ENCODE results near the gene RPN2.

The RPN2 gene

DNA sequence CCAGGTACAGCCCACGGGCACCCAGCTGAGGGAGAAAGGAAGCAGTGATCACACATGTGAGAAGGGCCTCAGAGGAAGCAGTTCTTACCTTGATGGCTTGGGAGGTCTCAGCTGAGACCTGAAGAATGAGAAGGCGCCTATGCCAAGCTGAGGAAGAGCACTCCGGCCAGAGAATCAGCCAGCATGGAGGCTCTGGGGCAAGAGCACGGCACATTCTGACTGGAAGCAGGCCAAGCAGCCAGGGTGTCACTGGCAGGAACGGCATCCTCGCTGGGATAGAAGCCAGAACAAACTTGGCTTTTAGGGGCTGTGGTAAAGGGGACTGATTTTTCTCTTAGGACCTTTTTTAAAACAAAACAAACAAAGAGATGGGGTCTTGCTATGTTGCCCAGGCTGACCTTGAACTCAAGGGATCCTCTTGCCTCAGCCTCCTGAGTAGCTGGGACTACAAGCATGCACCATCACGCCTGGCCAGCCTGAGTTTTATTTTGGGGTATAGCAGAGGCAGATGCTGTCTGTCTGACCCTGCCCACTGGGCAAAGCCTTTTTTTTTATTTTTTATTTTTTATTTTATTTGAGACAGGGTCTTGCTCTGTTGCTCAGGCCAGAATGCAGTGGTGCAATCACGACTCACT is 64.9 kb downstream of the RPN2 start:
- DNase-seq: no peak

DNA sequence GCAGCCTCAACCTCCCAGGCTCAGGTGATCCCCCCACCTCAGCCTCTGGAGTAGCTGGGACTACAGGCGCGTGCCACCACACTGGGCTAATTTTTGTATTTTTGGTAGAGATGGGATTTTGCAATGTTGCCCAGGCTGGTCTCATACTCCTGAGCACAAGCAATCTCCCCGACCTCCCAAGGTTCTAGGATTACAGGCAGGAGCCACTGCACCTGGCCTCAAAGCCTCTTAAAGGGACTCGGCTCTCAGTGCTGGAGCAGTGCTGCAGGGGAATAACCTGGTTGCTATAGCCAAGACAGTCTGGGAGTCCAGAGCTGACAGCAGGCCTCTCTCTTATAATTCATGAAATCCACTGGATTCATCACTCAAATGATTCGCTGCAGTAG is 65.4 kb downstream of the RPN2 start:
- DNase-seq: no peak

DNA sequence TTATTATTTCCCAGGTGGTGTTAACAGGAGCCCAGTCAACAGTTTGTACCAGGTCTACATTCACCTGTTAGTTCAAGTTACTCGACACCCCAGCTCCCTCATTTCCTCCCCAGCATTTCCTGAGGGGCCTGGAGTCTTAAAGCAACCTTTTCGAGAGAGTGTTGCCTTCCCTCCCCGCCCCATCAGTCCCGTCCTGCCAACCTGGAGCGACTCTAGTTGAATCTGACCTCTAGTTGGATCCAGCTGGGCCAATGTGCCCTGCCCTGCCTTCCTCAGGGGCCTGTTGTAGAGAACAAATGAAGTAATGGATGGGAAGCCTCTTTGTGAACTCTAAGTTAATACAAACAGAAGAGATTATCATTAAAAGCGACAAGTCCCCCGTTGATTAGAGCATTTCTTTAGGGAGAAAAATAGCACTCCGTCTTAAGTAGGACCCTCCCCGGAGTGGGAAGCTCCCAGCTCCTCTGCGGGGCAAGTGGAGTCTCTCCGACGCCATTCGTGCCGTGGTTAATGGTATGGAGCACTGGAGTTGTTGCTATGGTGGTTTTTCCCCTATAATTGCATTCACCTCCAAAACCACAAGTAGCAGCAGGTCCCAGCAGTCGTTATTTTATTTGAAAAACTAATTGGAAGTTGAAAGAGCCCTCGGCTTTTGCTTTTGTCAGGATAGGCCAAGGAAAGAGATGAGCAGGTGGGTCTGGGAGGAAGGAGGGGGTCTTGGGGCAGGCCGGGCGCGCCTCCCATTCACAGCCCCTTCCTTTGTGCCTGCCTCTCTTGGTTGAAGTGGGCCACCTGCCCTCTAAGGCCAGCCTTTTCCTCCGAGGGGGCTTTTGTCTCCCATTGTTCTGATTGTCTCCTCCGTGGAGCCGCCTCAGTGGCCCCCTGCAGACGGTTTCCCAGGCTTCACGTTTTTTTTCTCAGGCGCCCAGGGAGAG is 66.4 kb downstream of the RPN2 start:
- no peak for DNase-seq

DNA sequence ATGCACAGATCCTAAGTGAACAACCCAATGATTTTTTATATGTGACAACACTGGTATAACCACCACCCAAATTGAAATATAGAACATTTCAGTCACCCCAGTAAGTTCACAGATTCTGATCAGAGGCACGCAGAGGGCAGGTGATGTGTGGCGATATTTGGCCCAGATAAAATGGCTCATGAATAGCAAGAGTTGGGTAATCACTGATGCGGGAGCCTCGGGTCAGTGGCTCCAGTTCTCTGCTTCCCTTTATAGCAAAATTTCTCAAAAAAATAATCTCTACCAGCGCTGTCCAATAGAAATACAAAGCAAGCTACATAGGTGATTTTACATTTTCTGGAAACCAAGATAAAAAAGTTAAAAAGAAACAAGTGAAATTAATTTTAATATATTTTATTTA is 67.6 kb downstream of the RPN2 start:
- no peak for DNase-seq

DNA sequence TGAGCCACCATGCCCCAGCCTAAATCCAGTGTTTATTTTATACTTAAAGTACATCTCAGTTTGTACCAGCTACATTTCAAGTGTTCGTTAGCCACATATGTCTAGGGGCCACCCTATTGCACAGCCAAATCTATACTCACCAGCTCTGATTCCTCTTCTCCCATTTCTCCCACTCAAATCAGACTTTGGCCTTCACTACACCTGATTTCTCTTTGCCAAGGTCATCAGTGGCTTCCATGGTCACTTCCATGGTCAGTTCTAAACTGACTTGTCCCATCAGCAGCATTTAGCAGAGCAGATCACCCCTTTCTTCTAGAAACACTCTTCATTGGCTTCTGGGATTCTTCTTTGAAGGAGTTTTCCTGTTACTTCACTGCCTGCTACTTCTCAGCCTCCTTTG is 68.4 kb downstream of the RPN2 start:
- no peak for DNase-seq

DNA sequence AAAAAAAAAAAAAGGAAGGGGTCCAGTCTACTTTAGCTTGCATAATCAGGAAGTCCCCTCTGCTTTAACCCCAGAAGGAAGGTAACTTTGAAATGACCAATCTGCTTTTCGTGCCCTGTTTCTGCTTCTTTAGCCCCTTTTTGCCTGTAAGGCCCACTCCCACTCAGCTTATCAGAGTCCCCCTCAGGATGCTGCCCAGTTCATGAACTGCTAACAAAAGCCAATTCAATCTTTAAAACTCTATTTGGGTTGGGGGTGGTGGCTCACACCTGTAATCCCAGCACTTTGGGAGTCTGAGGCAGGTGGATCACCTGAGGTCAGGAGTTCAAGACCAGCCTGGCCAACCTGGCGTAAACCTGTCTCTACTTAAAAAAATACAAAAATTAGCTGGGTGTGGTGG is 70.2 kb downstream of the RPN2 start:
- DNase-seq: no peak

DNA sequence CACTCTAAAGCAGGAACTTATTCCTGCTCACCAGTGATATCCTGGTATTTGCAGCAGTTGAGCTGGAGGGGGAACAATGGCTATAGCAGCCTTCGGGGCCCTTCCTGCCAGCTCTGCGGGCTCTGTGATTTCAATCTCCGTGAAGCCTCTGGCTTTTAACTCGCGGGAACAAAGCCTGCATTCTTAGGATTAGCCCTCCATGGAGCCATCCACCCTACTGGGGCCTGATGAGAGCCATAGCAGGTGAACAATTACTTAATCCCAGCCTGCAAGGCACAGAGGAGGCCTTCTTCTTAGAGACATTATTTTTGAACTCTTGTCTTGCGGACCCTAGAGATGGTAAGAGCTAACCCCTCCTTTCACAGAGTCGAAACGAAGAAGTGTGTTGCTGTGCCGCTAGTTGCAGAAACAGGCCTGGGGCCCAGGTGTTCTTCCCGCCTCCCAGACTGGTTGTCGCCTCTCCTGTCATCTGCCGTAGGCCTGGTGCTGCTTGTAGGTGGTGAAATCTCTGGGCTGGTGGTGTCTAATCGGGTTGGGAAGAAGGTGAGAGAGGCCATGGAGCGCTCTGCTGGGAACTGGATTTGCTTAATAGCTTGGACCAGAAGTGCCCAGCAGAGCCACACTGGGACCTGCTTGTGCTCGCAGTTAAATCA is 72.8 kb downstream of the RPN2 start:
- DNase-seq: no peak

DNA sequence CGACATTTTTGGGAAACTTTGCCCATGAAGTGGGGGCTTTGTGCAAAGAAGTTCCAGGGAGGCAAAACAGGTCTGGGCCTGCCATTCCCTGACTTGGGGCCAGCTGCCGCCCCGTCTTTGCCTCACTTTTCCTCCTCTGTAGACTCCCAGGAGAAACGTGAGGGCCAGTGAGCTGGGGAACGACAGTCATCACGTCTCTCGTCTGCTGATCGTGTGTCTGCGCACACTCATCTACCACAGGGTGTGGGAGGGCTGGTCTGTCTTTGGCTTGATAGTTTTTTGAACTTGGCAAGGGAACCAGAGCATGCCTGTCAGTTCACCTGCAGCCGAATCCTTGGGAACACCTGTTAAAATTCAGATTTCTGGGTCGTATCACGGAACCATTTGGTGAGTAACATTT is 74.0 kb downstream of the RPN2 start:
- DNase-seq: no peak

DNA sequence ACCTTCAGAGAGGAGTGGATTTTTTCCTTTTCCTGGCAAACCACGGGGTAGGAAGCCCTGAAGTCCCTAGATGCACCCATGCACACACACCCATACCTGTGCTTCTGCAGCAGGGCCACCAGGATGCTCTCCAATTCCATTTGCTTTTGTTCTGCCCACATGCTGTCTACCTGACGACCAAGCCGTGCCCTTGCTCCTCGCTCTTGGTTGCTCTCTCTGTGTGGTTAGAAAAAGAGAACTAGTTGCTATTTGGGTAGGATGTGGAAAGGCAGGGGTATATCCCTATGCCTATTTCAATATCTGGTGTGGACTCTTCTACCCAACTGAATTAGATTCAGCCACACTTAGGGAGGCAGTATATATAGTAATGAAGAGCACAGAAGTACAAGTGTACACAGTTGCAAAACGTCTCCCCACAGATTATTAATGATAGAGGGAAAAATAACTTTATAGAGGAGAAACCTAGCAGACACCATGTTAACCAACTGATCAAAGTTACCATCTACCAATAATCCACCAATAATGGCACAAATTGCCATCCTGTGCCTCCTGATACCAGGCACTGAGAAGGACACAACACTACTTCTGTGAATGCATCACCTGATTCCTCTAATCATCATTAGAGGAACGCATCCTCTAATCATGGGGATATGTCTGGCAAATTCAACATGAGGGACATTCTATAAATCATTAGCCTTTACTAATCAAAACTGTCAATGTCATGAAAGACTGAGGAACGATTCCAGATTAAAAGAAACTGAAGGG is 75.2 kb downstream of the RPN2 start:
- DNase-seq: no peak

DNA sequence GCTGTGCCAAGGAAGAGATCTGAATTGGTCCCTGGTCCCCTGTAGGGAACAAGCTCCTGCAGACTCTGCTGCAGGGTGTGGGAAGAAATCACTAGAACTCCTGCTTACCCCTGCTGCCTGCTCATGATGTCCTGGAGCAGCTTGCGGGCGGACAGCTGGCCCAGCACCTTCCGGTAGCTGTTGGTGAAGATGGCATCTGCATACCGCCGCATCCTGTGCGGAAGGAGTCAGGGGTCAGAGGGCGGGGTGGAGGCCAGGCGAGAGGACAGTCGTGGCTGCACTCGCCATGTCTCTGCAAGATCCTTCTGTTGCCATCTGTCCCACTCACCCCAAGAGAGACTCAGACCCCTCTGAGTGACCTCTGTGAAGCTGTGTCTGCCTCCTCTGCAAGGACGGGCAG is 77.2 kb downstream of the RPN2 start:
- DNase-seq: no peak

DNA sequence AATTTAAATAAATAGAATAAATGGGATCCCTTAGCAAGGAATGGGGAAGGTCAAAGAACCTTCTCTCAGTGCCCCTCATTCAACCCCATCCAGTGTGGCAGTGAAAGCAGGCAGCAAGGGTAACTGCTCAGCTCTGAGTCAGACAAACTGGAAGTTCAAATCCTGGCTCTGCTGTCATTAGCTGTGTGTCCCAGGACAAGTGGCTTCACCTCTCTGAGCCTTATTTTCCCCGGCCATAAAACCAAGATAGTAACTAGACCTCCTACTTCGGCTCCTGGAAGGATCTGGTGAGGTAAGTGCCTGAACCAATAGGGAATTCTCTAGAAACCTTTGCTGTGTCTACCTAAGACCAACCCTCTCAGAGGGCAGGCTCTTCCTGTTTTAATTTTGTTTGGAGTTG is 78.4 kb downstream of the RPN2 start:
- DNase-seq: no peak

DNA sequence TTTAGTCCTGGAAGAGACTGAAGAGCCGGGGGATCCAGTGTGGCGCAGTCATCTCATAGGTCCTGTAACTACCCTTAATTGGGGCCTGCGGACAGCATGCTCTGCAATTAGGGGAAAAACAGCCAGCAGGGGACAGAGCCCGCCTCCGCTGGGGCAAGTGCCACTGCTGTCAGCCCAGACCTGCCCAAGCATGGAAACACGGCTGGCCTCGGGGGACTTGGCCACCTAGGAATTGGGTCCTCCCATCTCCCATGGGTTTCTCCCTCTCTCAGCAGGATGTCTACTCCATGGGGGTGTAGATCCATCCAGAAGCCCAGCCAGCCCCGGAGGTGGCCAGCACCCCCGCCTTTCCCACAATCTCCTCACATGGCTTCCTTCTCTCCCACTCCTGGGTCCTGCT is 78.9 kb downstream of the RPN2 start:
- no peak for DNase-seq

DNA sequence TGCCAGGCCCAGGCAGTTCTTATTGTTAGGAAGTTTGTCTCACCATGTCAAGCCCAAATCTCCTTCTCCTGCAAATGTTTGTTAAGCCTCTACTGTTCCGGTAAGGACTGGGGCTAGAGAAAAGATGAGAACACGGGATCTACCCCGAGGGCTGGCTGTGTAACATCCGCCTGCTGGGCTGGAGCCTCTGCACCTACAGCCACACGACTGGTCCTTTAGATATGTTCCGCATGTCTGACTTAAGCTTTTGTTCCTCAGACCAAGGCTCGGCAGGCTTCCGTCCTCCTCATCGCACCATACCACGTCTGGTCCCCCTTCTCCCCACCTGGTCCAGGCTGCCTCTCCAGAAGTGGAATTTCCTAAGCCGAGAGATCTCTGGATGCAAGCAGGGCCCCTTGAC is 79.9 kb downstream of the RPN2 start:
- DNase-seq: no peak

DNA sequence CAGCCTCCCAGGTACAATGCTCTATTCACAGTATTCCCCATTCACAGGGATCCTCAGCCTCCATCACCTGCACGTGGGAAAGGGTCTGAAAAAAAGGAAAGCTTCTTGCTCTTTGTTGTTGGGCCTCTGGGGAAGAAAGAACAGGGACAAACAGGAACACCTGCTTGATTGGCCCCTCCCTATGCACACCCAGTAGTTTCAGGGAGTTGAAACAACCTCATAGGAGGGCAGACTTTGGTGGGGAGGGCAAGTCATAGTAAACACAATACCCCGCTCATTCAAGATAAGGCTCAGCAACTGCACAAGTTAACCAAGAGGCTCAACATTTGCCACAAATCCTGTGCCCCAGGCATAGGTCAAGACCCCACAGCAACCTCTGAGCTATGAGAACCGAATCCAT is 80.7 kb downstream of the RPN2 start:
- DNase-seq: no peak

DNA sequence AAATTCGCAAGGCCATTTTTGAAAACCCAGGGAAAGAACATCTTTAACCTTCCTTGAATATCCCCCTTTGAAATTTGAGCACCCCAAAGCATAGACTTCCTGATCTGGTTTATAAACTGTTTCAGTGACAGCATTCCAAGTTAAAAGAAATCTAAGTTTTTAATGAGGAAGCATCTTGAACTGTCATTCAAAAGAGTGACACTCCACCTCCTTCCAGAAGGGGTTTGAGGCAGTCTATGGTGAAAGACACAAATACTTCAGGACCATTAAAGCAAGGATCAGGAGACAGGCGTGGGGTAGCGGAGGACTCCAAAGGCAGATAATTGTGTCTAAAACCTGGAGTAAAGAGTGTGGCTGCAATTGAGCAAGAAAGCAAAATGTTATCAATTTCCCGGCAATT is 81.8 kb downstream of the RPN2 start:
- DNase-seq: no peak

DNA sequence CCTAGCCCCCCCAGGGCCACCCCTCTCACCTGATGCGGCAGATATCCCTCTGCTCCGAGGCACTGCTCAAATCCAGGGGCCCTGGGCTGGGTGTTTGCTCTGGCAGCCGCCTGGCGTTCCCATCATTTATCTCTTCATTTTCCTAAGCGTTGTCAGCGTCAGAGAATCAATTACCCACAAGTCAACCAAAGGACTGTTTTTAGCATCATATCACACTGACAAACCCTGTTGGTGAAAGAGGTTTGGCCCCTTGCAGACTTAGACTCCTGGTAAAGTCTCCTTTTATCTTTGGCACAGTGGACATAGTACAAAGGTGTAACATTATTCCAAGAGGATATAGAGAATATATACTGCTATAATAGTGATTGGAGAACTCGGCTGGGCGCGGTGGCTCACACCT is 82.6 kb downstream of the RPN2 start, which contains the start of gene GHRH:
Gene GHRH, minus strand, starts transcription at position 101 of the 400 bp plus-strand sequence. CDS start 4,925 bp downstream, outside the sequence.
- DNase-seq: no peak

DNA sequence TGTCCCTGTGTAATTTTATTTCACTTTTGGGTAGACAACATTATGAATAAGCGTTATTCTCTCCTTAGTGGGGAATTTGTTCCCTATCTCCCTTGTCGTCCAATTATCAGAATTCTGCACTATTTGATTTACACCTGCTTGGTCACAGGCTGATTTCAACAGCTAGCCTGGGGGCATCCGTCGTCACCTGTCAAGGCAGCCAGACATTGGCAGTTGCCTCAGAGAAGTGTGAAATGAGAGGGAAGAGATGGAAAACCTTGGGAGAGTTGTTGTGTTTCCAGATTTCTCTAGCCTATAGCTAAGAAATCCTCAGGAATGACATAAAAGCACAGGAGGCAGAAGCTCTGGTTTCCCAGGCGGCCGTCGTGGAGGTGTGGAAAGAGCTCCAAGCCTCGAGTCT is 83.4 kb downstream of the RPN2 start:
- no peak for DNase-seq

DNA sequence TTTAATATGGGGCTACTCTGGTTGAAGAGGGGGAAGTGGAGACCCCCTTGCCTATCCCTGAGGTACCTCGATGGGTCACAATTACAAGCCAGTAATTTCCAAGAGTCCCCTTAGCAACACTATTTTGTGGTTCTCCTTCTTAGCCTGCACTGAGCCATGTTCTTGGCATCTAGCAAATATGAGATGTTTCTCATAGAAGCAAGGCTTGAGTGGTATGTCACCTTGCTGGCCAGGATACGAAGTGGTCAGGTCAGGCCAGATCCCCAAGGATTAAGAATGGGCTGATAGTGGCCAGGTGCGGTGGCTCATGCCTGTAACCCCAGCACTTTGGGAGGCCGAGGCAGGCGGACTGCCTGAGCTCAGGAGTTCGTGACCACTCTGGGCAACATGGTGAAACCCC is 84.6 kb downstream of the RPN2 start:
- DNase-seq: no peak

DNA sequence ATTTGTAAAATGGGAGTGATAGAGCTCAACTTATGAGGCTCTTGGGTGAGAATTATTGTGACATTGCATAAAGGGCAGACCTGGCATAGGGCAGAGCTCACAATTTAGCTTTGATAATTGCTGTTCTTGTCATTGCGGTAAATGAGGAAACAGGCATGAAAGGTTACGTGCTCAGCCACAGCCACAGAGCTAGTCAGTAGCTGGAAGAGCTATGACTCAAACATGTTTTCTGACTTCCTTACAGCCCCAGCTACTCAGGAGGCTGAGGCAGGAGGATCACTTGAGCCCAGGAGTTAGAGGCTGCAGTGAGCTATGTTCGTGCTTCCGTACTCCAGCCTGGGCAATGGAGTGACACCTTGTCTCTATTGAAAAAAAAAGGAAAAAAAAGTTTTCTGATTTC is 86.0 kb downstream of the RPN2 start:
- DNase-seq: no peak

DNA sequence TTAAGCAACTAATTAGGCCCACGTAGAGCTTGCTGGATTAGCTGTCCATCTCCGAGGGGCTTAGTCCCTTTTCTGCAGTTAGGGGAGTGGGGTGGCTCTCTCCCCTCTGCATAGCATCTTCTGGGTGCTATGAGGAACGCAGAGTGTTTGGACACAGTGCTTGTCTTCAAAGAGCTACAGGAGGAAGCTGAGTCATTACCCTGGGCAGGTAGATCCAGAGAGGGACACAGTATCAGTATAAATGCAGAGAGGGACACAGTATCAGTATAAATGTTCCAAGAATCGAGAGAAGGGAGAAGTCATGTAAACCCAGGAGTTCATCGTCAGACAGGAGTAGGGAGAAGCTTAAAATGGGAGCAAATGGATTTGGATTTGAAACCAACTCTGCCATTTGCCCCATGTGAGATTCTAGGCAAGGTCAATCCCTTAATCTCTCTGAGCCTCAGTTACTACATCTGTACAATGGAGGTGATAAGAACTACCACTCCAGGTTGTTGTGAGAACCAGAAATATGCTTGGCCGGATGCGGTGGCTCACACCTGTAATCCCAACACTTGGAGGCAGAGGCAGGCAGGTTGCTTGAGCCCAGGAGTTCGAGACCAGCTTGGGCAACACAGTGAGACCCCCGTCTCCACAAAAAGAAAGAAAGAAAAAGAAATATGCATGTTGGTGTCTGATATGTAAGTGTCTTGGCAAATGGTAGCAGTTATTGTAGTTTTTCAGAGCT is 88.0 kb downstream of the RPN2 start:
- no peak for DNase-seq

DNA sequence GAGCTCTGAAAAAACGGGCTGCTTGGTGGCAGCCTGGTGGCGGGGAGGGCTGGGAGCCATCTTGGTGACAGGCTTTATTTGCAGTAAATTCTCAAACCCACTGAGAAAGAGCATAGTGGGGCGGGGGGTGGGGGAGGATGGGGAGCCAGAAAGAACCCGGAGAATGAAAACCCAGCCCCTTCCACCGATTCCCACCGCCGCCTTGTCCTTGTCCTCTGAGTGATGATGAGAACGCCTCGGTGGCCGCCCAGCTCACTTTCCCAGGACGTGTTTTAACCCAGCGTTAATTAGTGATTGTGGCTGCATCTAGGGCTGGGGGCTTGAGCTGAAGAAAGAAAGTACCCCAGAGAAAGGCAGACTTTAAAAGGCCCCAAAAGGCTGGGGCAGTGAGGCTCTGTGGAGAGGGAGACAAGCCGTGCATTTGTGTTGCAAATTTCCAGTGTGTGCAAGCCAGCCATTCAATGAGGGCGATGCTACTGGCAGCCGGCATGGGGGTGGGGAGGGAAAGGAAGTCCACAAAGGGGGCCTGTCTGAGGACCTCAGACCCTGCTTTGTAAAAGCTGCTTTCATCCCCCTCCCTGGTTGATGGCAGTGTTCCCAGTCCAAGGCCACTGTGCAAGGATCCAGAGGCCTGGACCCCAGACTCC is 88.7 kb downstream of the RPN2 start:
- DNase-seq: no peak

Data from 8988T (cell line).